Measurements from ENCODE around the gene STX16.

The STX16 gene

GRCh38 chr20:58697867-58698703, 47.0 kb downstream of the STX16 start:
- DNase-seq (ENCODE audit: low read depth): no peak

- no peak for DNase-seq (ENCODE audit: low read depth)
These were observed 47.9 kb downstream of the STX16 start for GRCh38 chr20:58698741-58699622.

- no peak for DNase-seq (ENCODE audit: low read depth)
These were observed 48.6 kb downstream of the STX16 start for GRCh38 chr20:58699623-58700107.

GRCh38 chr20:58700121-58700821, 49.2 kb downstream of the STX16 start:
- DNase-seq (ENCODE audit: low read depth): no peak

GRCh38 chr20:58700823-58701222, 49.7 kb downstream of the STX16 start:
- no peak for DNase-seq (ENCODE audit: low read depth)

GRCh38 chr20:58701431-58702160, 50.5 kb downstream of the STX16 start:
- DNase-seq (ENCODE audit: low read depth): no peak

- DNase-seq (ENCODE audit: low read depth): no peak
These were observed 51.1 kb downstream of the STX16 start for GRCh38 chr20:58702161-58702510.

- DNase-seq (ENCODE audit: low read depth): no peak
These were observed 52.0 kb downstream of the STX16 start for GRCh38 chr20:58702859-58703648.

GRCh38 chr20:58703765-58704371, 52.8 kb downstream of the STX16 start:
- no peak for DNase-seq (ENCODE audit: low read depth)

GRCh38 chr20:58705208-58705926, 54.3 kb downstream of the STX16 start:
- DNase-seq (ENCODE audit: low read depth): no peak

GRCh38 chr20:58706150-58706892, 55.2 kb downstream of the STX16 start:
- DNase-seq (ENCODE audit: low read depth): no peak

- no peak for DNase-seq (ENCODE audit: low read depth)
These were observed 56.0 kb downstream of the STX16 start for GRCh38 chr20:58706975-58707681.

GRCh38 chr20:58707770-58708169, 56.7 kb downstream of the STX16 start:
- no peak for DNase-seq (ENCODE audit: low read depth)

- no peak for DNase-seq (ENCODE audit: low read depth)
These were observed 57.3 kb downstream of the STX16 start for GRCh38 chr20:58708246-58708931.

GRCh38 chr20:58709013-58709702, 58.1 kb downstream of the STX16 start:
- no peak for DNase-seq (ENCODE audit: low read depth)

GRCh38 chr20:58709703-58710039, 58.6 kb downstream of the STX16 start:
- DNase-seq (ENCODE audit: low read depth): no peak

Data from non-pigmented ciliary epithelial cell (primary cell).